Activated naive CD4-positive, alpha-beta T cell treated with anti-CD3 and anti-CD28 coated beads, Interleukin-2, amount 10 ng/mL, durations not matched to agents 7 days and 5 days (primary cell): ENCODE data around the gene PCDHA5.

ENCODE experiments used
- CTCF ChIA-PET: fragments of 350-600 bp; sonication (Branson Sonifier 250); formaldehyde crosslinking; loops from one replicate; lab custom pipeline; 2021; ENCODE audit warnings: antibody characterized with exemption; lab: Charles Lee
- DNase-seq: peaks from one replicate; pipeline ENCODE4 v3.0.0-alpha.2; 2020
- H3K27ac Mint-ChIP-seq: one replicate; pipeline ENCODE4 v1.8.0; 2021; ENCODE audit warnings: mild to moderate bottlenecking, moderate library complexity, mixed read lengths
- H3K27me3 Mint-ChIP-seq: one replicate; pipeline ENCODE4 v1.8.0; 2021; ENCODE audit warnings: mild to moderate bottlenecking, mixed read lengths
- H3K36me3 Mint-ChIP-seq: one replicate; pipeline ENCODE4 v1.8.0; 2021; ENCODE audit warnings: mixed read lengths
- H3K4me1 Mint-ChIP-seq: one replicate; pipeline ENCODE4 v1.8.0; 2021; ENCODE audit warnings: mixed read lengths
- H3K4me3 Mint-ChIP-seq: one replicate; pipeline ENCODE4 v1.8.0; 2021; ENCODE audit warnings: mild to moderate bottlenecking, moderate library complexity, mixed read lengths
- H3K9me3 Mint-ChIP-seq: one replicate; pipeline ENCODE4 v1.8.0; 2021; ENCODE audit warnings: mixed read lengths

The PCDHA5 gene

GRCh38 chr5:140868721-140869554 is 47.5 kb downstream of the PCDHA5 start, which contains the start of gene PCDHA11:
PCDHA11 (plus strand) TSS chr5:140868957; CDS start chr5:140869104, 147 bp downstream.
- no peak within 1 kb of the TSS for H3K27ac Mint-ChIP-seq
- no peak for DNase-seq
- H3K9me3 Mint-ChIP-seq = peaks cover 8% of the 10 kb centered on the region
- peaks cover 2% of the 10 kb centered on the region for H3K36me3 Mint-ChIP-seq
- no peak within 1 kb of the TSS for H3K4me3 Mint-ChIP-seq
- H3K27me3 Mint-ChIP-seq = peaks cover 14% of the 10 kb centered on the region
- no peaks in the 10 kb centered on the region for H3K4me1 Mint-ChIP-seq
- CTCF ChIA-PET = interaction anchor here (1.0 to 1.5 kb wide), 3 partner anchors 12 to 174 kb away, joined by 3 to 4 read pairs (median 3); no protein-coding TSS in a partner anchor

GRCh38 chr5:140869555-140869886 is 48.1 kb downstream of the PCDHA5 start:
- no peak overlapping the region for H3K27ac Mint-ChIP-seq
- no peak for DNase-seq
- H3K27me3 Mint-ChIP-seq = peaks cover 14% of the 10 kb centered on the region
- peaks cover 10% of the 10 kb centered on the region for H3K9me3 Mint-ChIP-seq
- H3K36me3 Mint-ChIP-seq = peaks cover 2% of the 10 kb centered on the region
- CTCF ChIA-PET = interaction anchor here (1.0 to 1.5 kb wide), 3 partner anchors 13 to 173 kb away, joined by 3 to 4 read pairs (median 3); no protein-coding TSS in a partner anchor
- no peaks in the 10 kb centered on the region for H3K4me1 Mint-ChIP-seq
- H3K4me3 Mint-ChIP-seq = no peak overlapping the region

GRCh38 chr5:140870221-140871201 is 49.1 kb downstream of the PCDHA5 start:
- Mint-ChIP-seq H3K27ac (peak overlapping the region; percentile 42), H3K27me3 (peaks cover 17% of the 10 kb centered on the region), H3K9me3 (peaks cover 12% of the 10 kb centered on the region), H3K36me3 (peaks cover 2% of the 10 kb centered on the region), H3K4me3 (no peak overlapping the region), H3K4me1 (no peaks in the 10 kb centered on the region)
- no peak for DNase-seq
- CTCF ChIA-PET = interaction anchor here (1.2 to 1.5 kb wide), 2 partner anchors 14 to 172 kb away, joined by 3 to 4 read pairs; no protein-coding TSS in a partner anchor
